T-helper 1 cell treated with Interleukin-12 subunit alpha and Interleukin-12 subunit beta and Interleukin-4 antibody, amounts not matched to agents 30 μg/mL and 1 μg/mL, for 36 hours (primary cell): ENCODE measurements around the gene DLG2.

Source experiments
- H3K27ac Mint-ChIP-seq: one replicate; pipeline ENCODE4 v1.8.0; 2021; ENCODE audit warnings: mild to moderate bottlenecking, mixed read lengths
- H3K27me3 Mint-ChIP-seq: one replicate; pipeline ENCODE4 v1.8.0; 2021; ENCODE audit warnings: low read depth, mixed read lengths
- H3K36me3 Mint-ChIP-seq: one replicate; pipeline ENCODE4 v1.8.0; 2021; ENCODE audit warnings: low read depth, mixed read lengths
- H3K4me1 Mint-ChIP-seq: one replicate; pipeline ENCODE4 v1.8.0; 2021; ENCODE audit warnings: low read depth, mixed read lengths
- H3K4me3 Mint-ChIP-seq: one replicate; pipeline ENCODE4 v1.8.0; 2021; ENCODE audit warnings: mild to moderate bottlenecking, moderate library complexity, mixed read lengths
- H3K9me3 Mint-ChIP-seq: one replicate; pipeline ENCODE4 v1.8.0; 2021; ENCODE audit warnings: mixed read lengths

DLG2 gene

DNA sequence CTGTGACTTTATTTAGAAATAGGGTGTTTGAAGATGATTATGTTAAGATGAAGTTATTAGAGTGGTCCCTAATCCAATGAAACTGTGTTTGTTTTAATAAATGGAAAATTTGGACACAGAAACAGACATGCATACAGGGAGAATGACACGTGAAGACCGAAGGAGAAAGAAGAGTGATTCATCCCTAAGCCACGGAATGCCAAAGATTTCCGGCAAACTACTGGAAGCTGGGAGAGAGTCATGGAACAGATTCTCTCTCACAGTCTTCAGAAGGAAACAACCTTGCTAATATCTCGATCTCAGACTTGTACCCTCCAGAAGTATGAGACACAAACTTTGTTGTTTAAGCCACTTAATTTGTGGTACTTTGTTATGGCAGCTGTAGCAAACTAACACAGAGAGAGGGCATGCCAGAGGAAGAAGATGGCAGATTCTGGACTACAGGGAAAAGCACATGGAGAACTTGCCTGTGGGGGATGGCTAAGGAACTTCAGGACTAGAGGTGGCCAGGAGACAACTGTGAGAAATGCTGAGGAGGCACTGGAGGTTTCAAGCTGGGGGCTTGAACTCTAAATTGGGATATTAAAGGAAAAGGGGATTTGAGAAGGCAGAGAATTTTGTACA is 1607.5 kb downstream of the DLG2 start:
- H3K4me3 Mint-ChIP-seq: no peak overlapping the region
- no peaks in the 10 kb centered on the region for H3K36me3 Mint-ChIP-seq
- no peaks in the 10 kb centered on the region for H3K27me3 Mint-ChIP-seq
- H3K27ac Mint-ChIP-seq: no peak overlapping the region
- H3K9me3 Mint-ChIP-seq: no peaks in the 10 kb centered on the region
- no peaks in the 10 kb centered on the region for H3K4me1 Mint-ChIP-seq

DNA sequence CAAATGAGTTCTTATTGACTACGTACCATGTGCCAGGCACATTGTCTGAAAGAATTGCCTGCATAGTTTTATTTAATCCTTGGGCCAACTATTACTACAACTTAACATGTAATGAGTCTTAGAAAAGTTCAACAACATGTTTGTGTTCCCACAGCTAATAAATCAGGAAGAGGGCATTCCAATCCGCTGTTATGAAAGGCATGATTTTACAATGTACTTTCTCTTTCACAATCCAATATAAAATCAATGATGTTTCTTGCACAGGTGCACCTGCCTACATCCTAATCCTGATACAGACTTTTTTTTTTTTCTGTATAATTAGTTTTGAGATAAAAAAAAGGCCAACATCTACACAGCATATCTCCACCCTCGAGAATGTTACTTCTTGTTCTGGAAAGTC is 1612.6 kb downstream of the DLG2 start:
- Mint-ChIP-seq H3K27ac (no peak overlapping the region), H3K4me3 (no peak overlapping the region), H3K27me3 (no peaks in the 10 kb centered on the region), H3K9me3 (no peaks in the 10 kb centered on the region), H3K4me1 (no peaks in the 10 kb centered on the region), H3K36me3 (no peaks in the 10 kb centered on the region)

DNA sequence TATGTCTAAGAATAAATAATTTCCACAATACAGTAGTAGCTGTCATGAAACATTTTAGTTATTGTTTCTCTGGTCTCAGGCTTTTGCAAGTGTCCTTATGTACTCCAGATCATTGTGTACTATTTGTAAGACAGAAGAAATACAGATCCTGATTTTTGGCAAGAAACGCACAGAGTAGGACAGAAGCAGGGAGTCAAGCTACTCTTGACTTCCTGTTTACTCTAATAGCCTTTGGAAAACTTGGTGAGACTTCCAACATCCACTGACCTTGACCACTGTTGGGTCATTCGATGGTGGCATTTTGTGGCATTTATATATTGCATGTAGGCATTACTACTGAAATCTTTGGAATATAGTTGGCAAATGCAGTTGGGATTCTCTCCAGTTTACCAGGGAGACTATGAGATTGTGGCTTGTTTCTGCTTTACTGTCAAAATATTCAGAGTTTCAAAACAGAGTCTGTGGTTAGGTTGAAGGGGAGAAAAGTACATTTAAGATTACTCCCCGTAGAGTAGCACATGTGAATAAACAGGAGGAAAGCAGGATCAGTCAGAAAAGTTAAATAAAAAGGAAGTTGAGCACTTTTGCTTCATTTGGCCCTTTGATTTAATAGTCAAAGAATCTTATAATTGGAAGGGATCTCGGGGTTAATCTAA is 1614.8 kb downstream of the DLG2 start:
- Mint-ChIP-seq H3K4me1 (no peaks in the 10 kb centered on the region), H3K9me3 (no peaks in the 10 kb centered on the region), H3K36me3 (no peaks in the 10 kb centered on the region), H3K27me3 (no peaks in the 10 kb centered on the region), H3K27ac (no peak overlapping the region), H3K4me3 (no peak overlapping the region)

DNA sequence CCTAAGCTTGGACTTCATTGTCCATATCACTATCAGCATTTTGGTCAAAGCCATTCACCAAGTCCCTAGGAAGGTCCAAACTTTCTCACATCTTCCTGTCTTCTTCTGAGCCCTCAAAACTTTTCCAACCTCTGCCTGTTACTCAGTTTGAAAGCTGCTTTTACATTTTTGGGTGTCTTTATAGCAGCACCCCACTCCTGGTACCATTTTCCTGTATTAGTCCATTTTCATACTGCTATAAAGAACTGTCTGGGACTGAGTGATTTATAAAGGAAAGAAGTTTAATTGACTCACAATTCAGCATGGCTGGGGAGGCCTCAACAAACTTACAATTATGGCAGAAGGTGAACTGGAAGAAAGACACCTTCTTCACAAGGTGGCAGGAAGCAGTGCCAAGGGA is 1624.0 kb downstream of the DLG2 start:
- Mint-ChIP-seq H3K4me1 (no peaks in the 10 kb centered on the region), H3K27ac (no peak overlapping the region), H3K36me3 (no peaks in the 10 kb centered on the region), H3K9me3 (peaks cover 49% of the 10 kb centered on the region), H3K27me3 (no peaks in the 10 kb centered on the region), H3K4me3 (no peak overlapping the region)

DNA sequence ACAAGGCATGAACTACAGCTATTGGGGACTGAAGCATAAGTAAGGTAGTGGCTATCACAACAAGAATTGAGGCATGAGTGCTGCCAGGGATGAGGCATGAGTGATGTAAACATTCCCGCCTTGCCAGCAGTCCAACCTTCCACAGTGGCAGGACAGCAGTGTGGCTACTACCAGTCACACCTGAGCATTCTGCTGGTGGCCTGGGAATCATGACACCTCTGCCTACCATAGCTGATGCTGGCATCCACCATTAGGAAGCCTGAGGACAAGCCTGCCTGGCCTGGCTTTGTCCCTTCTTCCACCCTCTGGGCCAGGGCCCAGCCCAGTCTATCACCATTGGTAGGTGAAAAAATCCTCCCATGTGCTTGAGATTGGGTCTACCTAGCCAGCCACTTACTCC is 1628.2 kb downstream of the DLG2 start:
- Mint-ChIP-seq H3K9me3 (peaks cover 50% of the 10 kb centered on the region), H3K27ac (no peak overlapping the region), H3K36me3 (no peaks in the 10 kb centered on the region), H3K27me3 (no peaks in the 10 kb centered on the region), H3K4me1 (no peaks in the 10 kb centered on the region), H3K4me3 (no peak overlapping the region)

DNA sequence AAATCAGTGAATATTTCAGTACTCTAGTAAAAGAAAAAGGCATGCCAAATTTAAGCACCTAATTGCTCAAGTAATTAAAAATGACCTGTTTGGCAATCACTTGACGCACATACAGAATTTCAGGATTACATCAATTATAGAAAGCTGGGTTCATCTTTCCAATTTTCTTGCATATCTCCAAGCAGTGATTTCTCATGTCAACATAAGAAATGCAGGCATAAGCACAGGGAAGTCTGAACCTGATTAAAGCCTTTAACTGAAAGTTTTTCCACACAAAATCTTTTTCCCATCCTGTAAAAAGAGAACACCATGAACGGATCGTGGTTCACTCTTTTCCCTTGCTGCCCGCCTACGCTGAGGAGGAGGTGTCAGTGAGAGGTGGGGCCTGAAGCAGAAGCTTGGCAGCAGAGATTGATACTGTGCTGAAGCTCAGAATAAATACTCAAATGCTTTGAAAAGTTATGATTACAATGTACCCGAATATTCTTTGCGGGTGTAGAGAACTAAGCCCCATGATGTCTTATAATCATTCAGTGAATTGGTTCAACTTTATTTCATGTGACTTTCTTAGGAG is 1636.9 kb downstream of the DLG2 start:
- Mint-ChIP-seq H3K9me3 (no peaks in the 10 kb centered on the region), H3K27me3 (no peaks in the 10 kb centered on the region)

DNA sequence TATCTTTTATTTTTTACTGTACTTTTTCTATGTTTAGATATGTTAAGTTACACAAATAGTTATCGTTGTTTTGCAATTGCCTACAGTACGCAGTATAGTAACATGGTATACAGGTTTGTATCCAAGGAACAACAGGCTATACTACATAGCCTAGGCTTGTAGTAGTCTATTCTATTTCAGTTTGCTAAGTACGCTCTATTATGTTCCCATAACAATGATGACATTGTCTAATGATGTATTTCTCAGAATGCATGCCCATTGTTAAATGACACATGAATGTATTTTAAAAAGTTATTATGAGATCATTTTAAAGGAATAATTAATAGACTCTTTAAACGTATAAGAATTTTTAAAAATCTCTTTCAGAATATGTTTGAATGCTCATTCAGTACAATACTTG is 1644.3 kb downstream of the DLG2 start:
- no peaks in the 10 kb centered on the region for H3K4me1 Mint-ChIP-seq
- no peaks in the 10 kb centered on the region for H3K9me3 Mint-ChIP-seq
- no peak overlapping the region for H3K27ac Mint-ChIP-seq
- no peak overlapping the region for H3K4me3 Mint-ChIP-seq
- H3K36me3 Mint-ChIP-seq: no peaks in the 10 kb centered on the region
- no peaks in the 10 kb centered on the region for H3K27me3 Mint-ChIP-seq

More for the DNA sequence above, 1636.9 kb downstream of the DLG2 start:
- H3K27ac Mint-ChIP-seq: no peak overlapping the region
- H3K4me3 Mint-ChIP-seq: no peak overlapping the region
- H3K4me1 Mint-ChIP-seq: no peaks in the 10 kb centered on the region
- no peaks in the 10 kb centered on the region for H3K36me3 Mint-ChIP-seq

DNA sequence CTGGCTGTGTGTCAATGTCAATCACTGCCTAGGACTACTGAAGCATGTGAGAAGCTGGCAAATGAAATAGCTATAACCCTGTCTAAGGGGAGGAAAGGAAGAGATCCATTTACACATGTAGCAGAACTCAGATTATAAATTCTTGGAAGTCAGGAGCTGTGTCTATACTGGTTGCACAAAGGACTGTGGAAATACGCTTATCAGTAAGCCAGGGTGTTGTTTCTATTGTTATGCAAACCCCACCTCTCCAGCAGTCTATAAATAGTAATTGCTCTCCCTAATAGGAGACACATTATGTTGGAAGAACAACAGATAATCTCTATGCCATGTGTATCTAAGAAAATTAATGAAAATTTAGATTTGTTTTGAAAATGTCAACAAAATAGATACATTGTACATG is 1647.6 kb downstream of the DLG2 start:
- Mint-ChIP-seq H3K27me3 (no peaks in the 10 kb centered on the region), H3K9me3 (no peaks in the 10 kb centered on the region), H3K4me3 (no peak overlapping the region), H3K36me3 (no peaks in the 10 kb centered on the region), H3K27ac (no peak overlapping the region), H3K4me1 (no peaks in the 10 kb centered on the region)

DNA sequence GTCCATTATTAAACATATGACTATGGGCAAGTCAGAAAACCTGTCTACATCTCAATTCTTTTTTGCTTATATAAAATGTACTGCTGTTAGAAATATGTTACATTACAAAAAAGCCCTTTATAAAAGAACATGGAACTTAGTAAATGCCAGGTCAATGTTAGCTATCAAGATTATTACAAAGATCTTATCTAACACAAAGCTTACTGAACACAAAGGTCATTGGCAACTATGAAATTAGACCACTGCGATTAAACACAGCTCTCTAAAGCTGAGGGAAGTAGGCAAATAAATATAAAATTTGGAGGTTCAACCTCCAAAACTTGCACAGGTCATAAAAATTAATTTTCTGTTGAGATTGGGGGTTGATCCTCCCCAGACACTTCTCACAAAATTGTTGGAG is 1648.2 kb downstream of the DLG2 start:
- Mint-ChIP-seq H3K4me3 (no peak overlapping the region), H3K27ac (no peak overlapping the region), H3K9me3 (no peaks in the 10 kb centered on the region), H3K36me3 (no peaks in the 10 kb centered on the region), H3K4me1 (no peaks in the 10 kb centered on the region), H3K27me3 (no peaks in the 10 kb centered on the region)

DNA sequence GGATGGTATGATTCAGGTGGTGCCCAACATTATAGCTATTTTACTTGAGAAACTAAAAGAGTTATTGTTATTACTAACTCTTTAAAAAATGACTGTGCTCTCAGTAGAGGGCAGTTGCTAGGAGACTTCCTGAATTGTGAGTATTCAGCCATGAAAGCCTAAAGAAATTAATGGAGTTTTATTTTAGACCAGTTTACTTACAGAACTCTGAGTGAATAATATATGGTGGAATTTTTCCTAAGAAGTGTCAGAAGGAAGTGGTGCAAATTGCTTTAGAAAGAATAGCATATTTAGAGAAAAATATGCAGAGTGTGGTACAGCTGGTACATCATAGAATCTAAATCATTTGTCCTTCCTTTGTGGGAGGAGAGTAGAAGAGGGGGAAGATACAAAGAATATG is 1651.1 kb downstream of the DLG2 start:
- no peaks in the 10 kb centered on the region for H3K4me1 Mint-ChIP-seq
- no peaks in the 10 kb centered on the region for H3K9me3 Mint-ChIP-seq
- H3K27ac Mint-ChIP-seq: no peak overlapping the region
- H3K27me3 Mint-ChIP-seq: no peaks in the 10 kb centered on the region
- H3K4me3 Mint-ChIP-seq: no peak overlapping the region
- H3K36me3 Mint-ChIP-seq: no peaks in the 10 kb centered on the region

DNA sequence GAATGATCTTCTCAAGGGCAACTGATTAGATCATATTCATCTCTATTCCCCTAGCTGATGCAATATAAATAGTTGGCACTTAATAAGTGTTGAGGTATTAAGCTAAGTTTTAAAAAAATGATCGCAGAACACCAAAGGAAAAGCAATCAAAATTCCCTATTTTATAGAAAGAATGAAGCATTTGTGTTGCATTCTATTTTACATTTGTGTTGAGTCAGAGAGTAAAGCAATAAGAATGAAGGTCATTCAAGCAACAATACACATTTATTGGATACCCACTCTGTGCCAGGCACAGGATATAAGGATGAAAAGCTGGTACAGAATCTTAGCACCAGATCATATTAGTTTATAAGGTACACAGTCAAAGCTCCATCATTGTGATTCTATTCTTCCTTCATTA is 1654.6 kb downstream of the DLG2 start:
- H3K27ac Mint-ChIP-seq: no peak overlapping the region
- H3K4me3 Mint-ChIP-seq: no peak overlapping the region
- no peaks in the 10 kb centered on the region for H3K9me3 Mint-ChIP-seq
- no peaks in the 10 kb centered on the region for H3K27me3 Mint-ChIP-seq
- H3K36me3 Mint-ChIP-seq: no peaks in the 10 kb centered on the region
- no peaks in the 10 kb centered on the region for H3K4me1 Mint-ChIP-seq

DNA sequence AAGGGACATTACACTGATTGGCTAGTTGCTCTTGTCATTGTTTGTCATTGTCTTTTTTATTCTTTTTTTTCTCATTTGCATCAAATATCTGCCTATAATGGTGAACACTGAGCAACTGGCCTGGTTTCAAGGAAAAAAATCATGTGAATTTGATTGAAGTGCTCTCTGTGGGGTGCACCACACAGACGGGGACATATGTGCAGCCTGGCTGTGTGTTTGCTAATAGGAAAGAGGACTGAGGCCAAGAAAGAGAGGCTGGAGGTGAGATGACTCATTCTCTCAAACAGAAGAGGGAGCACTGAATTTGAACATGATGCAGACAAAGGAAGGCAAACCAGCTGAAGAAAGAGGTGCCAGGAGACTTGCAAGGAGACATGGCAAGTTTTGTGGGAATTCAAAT is 1656.1 kb downstream of the DLG2 start:
- Mint-ChIP-seq H3K4me1 (no peaks in the 10 kb centered on the region), H3K27ac (no peak overlapping the region), H3K9me3 (no peaks in the 10 kb centered on the region), H3K4me3 (no peak overlapping the region), H3K27me3 (no peaks in the 10 kb centered on the region), H3K36me3 (no peaks in the 10 kb centered on the region)

DNA sequence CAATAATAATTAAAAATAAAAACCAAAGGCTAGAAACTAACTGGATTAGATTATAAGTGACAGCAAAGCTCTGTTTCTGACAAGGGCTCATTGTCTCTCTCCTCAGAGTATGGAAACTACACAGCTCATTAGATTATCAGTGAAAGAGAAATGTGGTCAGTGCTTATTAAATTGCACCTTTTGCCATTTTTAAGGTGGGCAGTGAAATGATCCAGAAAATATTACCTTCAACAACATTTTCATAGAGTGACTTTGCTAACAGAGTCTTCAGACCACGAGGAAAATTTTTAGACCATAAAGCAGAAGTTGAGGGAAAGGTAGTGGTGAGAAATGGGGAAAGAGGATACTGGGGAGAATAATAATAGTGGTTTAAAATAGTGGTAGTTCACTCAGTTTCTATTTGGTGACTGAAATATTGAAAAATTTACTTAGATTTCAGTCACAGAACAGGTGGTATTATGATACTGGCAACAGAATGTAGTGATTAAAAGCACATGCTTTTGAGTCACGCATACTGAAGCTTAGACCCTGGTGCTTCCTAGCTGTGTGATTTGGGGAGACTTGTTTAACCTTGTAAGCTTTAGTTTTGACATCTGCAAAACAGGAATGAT is 1657.0 kb downstream of the DLG2 start:
- Mint-ChIP-seq H3K4me1 (no peaks in the 10 kb centered on the region), H3K9me3 (no peaks in the 10 kb centered on the region), H3K36me3 (no peaks in the 10 kb centered on the region), H3K27ac (no peak overlapping the region), H3K27me3 (no peaks in the 10 kb centered on the region), H3K4me3 (no peak overlapping the region)

DNA sequence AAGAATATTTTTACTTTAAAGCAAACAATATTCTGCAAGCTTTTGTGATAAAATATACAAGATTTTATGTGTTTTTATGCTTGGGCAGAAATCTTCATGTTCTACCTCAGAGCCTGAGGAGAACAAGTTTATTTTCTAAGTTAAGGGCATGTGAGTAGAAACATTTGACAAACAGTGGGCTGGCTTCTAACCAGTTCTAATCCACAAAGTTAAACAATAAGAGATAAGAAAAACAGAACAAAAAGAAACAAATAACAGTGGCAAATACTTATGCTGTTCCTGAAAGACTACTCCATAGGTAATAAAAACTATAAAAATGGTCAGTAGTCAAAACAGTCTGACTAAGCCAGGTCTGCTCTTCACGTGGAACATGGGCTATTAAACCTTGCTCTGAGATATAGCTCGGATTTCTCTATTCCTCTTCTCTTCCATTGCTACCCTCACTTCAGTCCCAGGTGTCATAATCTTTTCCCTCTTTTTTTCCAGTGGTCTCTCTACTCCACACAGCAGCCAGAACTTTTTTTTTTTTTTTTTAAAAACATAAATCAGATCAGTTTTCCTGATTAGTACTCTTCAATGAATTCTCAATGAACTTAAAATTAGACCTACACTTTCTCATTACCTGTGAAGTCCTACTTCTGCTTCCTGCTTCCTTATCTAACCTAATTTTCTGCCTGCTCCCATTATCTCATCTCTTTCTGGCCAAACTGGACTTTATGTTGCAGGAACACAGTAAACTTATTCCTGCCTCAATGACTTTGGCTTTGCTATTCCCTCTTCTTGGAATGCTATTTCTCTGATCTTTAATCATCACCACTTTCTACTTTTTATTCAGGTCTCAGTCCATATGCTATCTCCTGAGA is 1669.9 kb downstream of the DLG2 start:
- Mint-ChIP-seq H3K4me1 (no peaks in the 10 kb centered on the region), H3K36me3 (no peaks in the 10 kb centered on the region), H3K27me3 (no peaks in the 10 kb centered on the region)

More for the DNA sequence above, 1669.9 kb downstream of the DLG2 start:
- H3K27ac Mint-ChIP-seq: no peak overlapping the region
- H3K9me3 Mint-ChIP-seq: no peaks in the 10 kb centered on the region
- H3K4me3 Mint-ChIP-seq: no peak overlapping the region
